A673 (cell line): ENCODE data around the gene CCDC61.

Experiments used
- CTCF ChIP-seq: fragments of 300-800, 200-600 bp; sonication (generic); conservative IDR thresholded peaks from 2 replicates; pipeline ENCODE4 v1.5.1; 2017; ENCODE audit warnings: low read depth, mild to moderate bottlenecking, antibody characterized with exemption, low read length, moderate library complexity, mixed read lengths
- EZH2 ChIP-seq: fragments of 200-600 bp; sonication (generic); IDR thresholded peaks from 2 replicates; pipeline ENCODE4 v1.6.1; 2017; ENCODE audit warnings: borderline replicate concordance, low read depth, mild to moderate bottlenecking, mixed read lengths, antibody characterized with exemption, low read length; ENCODE audit not compliant: poor library complexity, severe bottlenecking

- TF ChIP-seq CTCF (no peak), EZH2 (no peak)
Observed at GRCh38 chr19:46033401-46033800, 38.1 kb downstream of the CCDC61 start.
